Kidney (tissue), 14 donors: ENCODE results near the gene ADAMTS4. TPM values are rescaled to one million over a fixed set of nuclear protein-coding genes. Genes with fewer than 3 reads are reported as not detected.
A peak's percentile ranks its signal among the peaks of the same experiment; 100 is the strongest.

Experiments
- DNase-seq, 5 donors: peaks; one replicate each; pipeline ENCODE4 v3.0.0-alpha.2; 2013 to 2020
- FAIRE-seq: peaks from 2 replicates; lab custom pipeline; 2012; peaks lifted over from hg19 to GRCh38; lab: Jason Lieb, UNC
- H3K27ac ChIP-seq, 2 donors: one replicate each; pipeline ENCODE4 v1.7.0; 2013; ENCODE audit warnings: low read depth in 2 of 2, low read length in 2 of 2, inconsistent platforms in 1 of 2
- H3K27me3 ChIP-seq: one replicate; pipeline ENCODE4 v1.7.1; 2013; ENCODE audit warnings: low read length, inconsistent platforms; ENCODE audit not compliant: control insufficient read depth, insufficient read depth
- H3K36me3 ChIP-seq, 3 donors: one replicate each; pipeline versions ENCODE4 v1.7.0 to v1.7.1; 2013; ENCODE audit warnings: low read length in 3 of 3, control low read depth in 1 of 3, inconsistent platforms in 1 of 3; ENCODE audit not compliant: insufficient read depth in 3 of 3, control insufficient read depth in 2 of 3
- H3K4me1 ChIP-seq, 3 donors: one replicate each; pipeline versions ENCODE4 v1.7.0 to v1.7.1; 2013; ENCODE audit warnings: low read length in 3 of 3, inconsistent platforms in 1 of 3, low read depth in 1 of 3; ENCODE audit not compliant: control insufficient read depth in 2 of 3, insufficient read depth in 2 of 3
- H3K4me3 ChIP-seq, 3 donors: one replicate each; pipeline versions ENCODE4 v1.7.0 to v1.8.1; 2013; ENCODE audit warnings: low read length in 3 of 3, control low read depth in 1 of 3, inconsistent platforms in 1 of 3
- H3K9ac ChIP-seq, 3 donors: one replicate each; pipeline versions ENCODE4 v1.7.0 to v1.7.1; 2013; ENCODE audit warnings: low read length in 3 of 3, control low read depth in 1 of 3, inconsistent platforms in 1 of 3
- H3K9me3 ChIP-seq, 3 donors: one replicate each; pipeline versions ENCODE4 v1.7.0 to v1.7.1; 2013; ENCODE audit warnings: low read length in 3 of 3, control low read depth in 1 of 3, inconsistent platforms in 1 of 3; ENCODE audit not compliant: control insufficient read depth in 2 of 3, insufficient read depth in 1 of 3
- CTCF ChIP-seq: IDR thresholded peaks from 3 replicates; pipeline ENCODE4 v1.5.1; 2012; ENCODE audit warnings: mild to moderate bottlenecking, moderate library complexity, borderline replicate concordance; ENCODE audit not compliant: insufficient read depth; ENCODE audit errors: extremely low read depth
- intact Hi-C: fragments of 100-400 bp; cut with DNase I; formaldehyde crosslinking; loops from one replicate; pipeline ENCODE4 v1.11.1; 2022
- polyA plus RNA-seq: library from polyadenylated mRNA; stranded (reverse); fragments of 350-450 nt; fragmentation: Illumina TruSeq; extraction: RNeasy Lipid Tissue Mini Kit (QIAGEN cat#74804); gene quantifications from one replicate; pipeline ENCODE4 v1.2.3, GENCODE V29; 2014; ENCODE audit warnings: low read depth, low replicate concordance; ENCODE audit not compliant: insufficient read depth
- total RNA-seq: library from RNA; stranded (reverse); fragmentation: NEBNext Ultra II Directional; extraction: Animal tissue kit (Norgen Biotek cat#: 25700); gene quantifications from one replicate; pipeline ENCODE4 v1.2.1, GENCODE V29; 2021
- donor health status: control.
- donor health status: control.
- donor health status: control.
- donor health status: control.
- donor health status: control.
- donor health status: DM: yes; HTN: yes; CAD: no.
- donor health status: Normal renal cell carcinoma (clear cell type).

The ADAMTS4 gene
- total and polyA plus RNA-seq, 2 donors from 2014 or later = 0.26 to 14.0 TPM

GRCh38 chr1:161219078-161219892 is 20.4 kb upstream of the ADAMTS4 start:
- no peaks in the 10 kb centered on the region for H3K9me3 ChIP-seq
- no peak overlapping the region for H3K27ac ChIP-seq
- no peak overlapping the region for H3K9ac ChIP-seq
- no peak overlapping the region for H3K4me3 ChIP-seq
- H3K36me3 ChIP-seq = peaks cover 1 to 3% (median 3%) of the 10 kb centered on the region in 3 donors
- DNase-seq = peak in 1 of 5 donors; percentile 3
- no peak for TF ChIP-seq CTCF
- peaks cover 0 to 10% (median 4%) of the 10 kb centered on the region in 3 donors for H3K4me1 ChIP-seq
- no peaks in the 10 kb centered on the region for H3K27me3 ChIP-seq
- intact Hi-C loops = loop anchor here (10.0 kb wide), 1 partner anchor 156 kb away; no protein-coding TSS in a partner anchor
- no peak for FAIRE-seq

GRCh38 chr1:161218301-161219077 is 19.6 kb upstream of the ADAMTS4 start:
- Histone ChIP-seq H3K27me3 (no peaks in the 10 kb centered on the region), H3K9me3 (no peaks in the 10 kb centered on the region), H3K4me3 (no peak overlapping the region), H3K4me1 (peaks cover 0 to 10% (median 4%) of the 10 kb centered on the region in 3 donors), H3K36me3 (peaks cover 6 to 11% (median 10%) of the 10 kb centered on the region in 3 donors), H3K9ac (no peak overlapping the region), H3K27ac (no peak overlapping the region)
- no peak for TF ChIP-seq CTCF
- FAIRE-seq (no peak), DNase-seq (peak in 2 of 5 donors; percentile 12 to 48)
- intact Hi-C loops = loop anchor here (10.0 kb wide), 1 partner anchor 156 kb away; no protein-coding TSS in a partner anchor

DNA sequence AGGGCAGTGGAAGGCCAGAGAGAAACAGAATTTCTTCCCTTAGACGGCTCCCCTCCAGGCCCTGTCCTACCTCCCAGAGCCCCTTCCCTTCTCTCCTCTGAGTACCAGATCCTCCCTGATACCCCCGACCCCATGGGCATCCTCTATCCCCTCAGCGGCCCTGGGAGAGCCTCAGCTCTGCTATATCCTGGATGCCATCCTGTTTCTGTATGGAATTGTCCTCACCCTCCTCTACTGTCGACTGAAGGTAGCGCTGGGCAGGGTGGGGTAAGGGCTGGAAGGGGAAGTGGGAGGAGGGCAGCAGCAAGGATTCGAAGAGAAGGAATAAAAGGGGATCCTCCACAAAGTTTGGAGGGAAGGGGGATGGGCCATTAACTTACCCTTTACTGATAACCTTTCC is 19.0 kb upstream of the ADAMTS4 start:
- Histone ChIP-seq H3K27ac (peak overlapping the region in 1 of 2 donors; percentile 59), H3K36me3 (peaks cover 10 to 17% (median 15%) of the 10 kb centered on the region in 3 donors), H3K4me1 (peaks cover 0 to 10% (median 4%) of the 10 kb centered on the region in 3 donors), H3K4me3 (no peak overlapping the region), H3K9ac (no peak overlapping the region), H3K27me3 (no peaks in the 10 kb centered on the region), H3K9me3 (no peaks in the 10 kb centered on the region)
- DNase-seq (no peak), FAIRE-seq (no peak)
- intact Hi-C loops = loop anchor here (10.0 kb wide), 1 partner anchor 157 kb away; no protein-coding TSS in a partner anchor
- TF ChIP-seq CTCF = no peak
